CMK (cell line): ENCODE data around the gene MAP7D1.

ENCODE experiments used
- DNase-seq: peaks from one replicate; pipeline ENCODE4 v3.0.0-alpha.2; 2010; ENCODE audit warnings: low read depth

MAP7D1 gene

GRCh38 chr1:36155408-36156328 lies at the start of gene MAP7D1:
Gene MAP7D1 (plus strand): TSS chr1:36156160. CDS start chr1:36156418, 258 bp downstream.
- DNase-seq: no peak

DNA sequence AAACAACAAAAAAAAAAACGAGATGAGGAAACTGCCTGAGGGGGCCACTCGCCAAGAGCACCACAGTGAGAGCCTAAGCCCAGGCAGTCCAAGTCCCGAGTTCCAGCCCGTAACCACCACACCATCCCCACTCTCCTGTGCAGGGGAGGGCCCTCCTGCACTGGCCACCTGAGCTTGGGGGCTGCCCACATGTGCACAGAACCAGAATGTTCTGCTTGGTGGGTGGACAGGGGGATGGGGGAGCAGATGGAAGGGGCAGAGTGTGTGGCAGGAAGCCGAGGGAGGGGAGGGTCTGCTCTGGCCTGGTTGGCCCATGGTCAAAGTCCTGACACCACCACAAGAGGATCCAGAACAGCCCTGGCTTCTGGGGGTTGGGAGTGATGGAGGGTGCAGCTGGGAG lies 49.7 kb upstream of the MAP7D1 start:
- DNase-seq: no peak

DNA sequence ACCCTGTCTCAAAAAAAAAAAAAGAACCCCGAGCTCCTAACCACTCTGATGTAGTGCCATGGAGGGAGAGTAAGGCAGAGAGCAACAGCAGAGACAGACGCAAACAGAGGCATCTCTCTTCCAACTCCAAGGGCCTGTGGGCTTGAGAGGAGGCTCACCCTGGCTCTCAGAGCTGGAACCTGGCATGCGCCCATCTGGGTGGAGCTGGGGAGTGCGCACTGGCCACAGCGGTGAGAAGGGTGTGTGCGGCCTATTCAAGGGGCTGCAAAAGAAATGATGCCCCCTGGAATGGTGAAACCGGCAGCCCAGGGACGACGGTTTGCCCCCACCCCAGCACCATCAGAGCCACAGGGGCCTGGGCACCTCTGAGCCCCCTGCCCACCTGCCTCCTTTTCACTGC lies 48.6 kb upstream of the MAP7D1 start:
- DNase-seq: no peak

DNA sequence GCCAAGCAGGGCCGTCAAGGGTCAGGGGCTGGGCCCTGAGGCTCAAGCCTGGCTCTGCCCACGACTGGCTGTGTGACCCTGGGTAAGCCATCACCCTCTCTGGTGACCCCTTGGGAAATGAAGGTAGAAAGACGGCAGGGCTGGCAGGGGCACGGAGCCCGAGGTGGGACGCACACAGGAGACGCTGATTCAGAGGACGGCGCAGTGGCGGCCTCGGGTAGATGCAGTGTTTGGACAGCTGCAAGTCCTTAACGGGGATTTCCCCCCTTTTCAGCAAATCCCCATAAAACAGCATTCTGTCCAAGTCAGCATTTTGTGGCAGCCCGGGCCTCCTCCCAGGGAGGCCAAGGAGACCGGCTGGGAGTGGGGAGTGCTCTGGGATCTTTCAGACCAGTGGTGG lies 47.6 kb upstream of the MAP7D1 start:
- no peak for DNase-seq

- no peak for DNase-seq
Observed at GRCh38 chr1:36109041-36109679, 46.8 kb upstream of the MAP7D1 start.

GRCh38 chr1:36111151-36111550 lies 44.8 kb upstream of the MAP7D1 start:
- no peak for DNase-seq

GRCh38 chr1:36112823-36113222 lies 43.1 kb upstream of the MAP7D1 start:
- no peak for DNase-seq

GRCh38 chr1:36114371-36114770 lies 41.6 kb upstream of the MAP7D1 start:
- DNase-seq: no peak

DNA sequence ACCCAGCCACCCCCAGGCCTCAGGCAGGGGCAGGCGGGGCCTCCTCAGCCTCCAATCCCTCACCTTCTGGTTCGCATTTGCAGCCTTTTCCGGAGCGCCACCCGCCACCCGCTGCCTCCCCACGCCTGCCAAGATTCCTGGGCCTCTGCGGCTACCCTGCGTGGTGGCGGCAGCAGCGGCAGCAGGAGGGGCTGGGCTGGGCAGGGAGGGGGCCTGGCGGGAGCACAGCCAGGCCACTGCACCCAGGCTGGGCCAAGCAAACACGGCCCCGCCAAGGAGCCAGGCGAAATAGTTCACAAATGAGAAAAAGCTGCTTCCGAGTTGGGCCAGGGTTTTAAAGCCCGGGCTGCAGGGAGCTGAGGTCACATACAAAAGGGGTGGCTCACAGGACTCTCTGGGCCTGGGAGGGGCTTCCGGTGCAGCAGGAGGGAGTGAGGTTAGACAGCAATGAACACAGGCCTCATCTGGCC lies 40.7 kb upstream of the MAP7D1 start:
- DNase-seq: no peak

DNA sequence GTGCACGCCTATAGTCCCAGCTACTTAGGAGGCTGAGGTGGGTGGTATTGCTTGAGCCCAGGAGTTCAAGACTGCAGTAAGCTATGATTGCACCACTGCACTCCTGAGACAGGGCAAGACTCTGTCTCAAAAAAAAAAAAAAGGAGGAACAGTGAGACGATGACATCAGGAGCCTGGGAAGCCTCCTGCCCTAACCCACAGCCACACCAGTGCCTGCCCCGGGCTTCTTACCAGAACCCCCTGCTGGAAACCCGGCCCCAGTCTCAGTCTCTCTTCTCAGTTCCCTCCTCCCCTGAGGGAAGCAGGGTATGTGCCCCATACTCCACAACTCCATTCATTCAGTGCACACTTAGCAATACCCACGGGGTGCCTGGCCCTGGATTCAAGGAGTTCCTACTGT lies 40.0 kb upstream of the MAP7D1 start:
- DNase-seq: no peak

DNA sequence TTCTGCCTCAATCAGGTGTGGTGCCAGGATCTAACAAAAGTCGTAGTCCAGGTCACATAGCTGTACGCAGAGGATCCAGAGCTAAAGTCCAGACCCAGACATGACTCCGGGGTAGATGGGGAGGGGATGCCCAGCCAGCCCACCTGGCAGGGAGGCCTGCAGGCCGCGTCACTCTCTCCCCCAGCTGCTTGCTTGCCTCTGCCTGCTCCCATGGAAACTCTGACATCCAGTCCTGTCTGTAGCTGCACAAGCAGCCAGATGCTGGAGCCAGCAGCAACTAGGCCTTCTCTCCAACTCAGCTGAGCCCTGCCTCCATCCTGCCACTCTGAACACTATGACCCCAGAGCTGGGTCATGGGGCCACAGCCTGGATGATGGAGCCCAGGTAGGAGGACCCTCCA lies 39.1 kb upstream of the MAP7D1 start:
- no peak for DNase-seq

- no peak for DNase-seq
Observed at GRCh38 chr1:36118447-36119204, 37.3 kb upstream of the MAP7D1 start.

GRCh38 chr1:36119456-36119855 lies 36.5 kb upstream of the MAP7D1 start:
- no peak for DNase-seq

- no peak for DNase-seq
Observed at GRCh38 chr1:36122062-36123030, 33.6 kb upstream of the MAP7D1 start.

DNA sequence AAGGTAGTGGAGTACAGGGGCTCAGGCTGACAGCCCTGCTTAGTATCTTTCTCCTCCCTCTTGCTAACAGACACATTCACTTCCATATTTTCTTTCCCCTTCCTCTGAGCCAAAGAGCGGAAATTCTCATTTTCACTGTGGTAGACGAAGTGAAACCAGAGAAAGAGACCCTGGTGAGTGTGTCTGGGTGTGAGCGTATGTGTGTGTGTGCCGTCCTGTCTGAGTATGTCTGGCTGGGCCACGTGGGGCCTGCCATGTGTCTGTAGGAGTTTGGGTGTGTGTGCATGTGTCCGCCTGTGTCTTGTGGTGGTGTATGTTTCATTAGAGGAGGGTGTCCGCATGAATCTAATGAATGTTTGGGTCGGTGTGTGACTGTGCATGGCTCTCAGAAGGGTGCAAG lies 32.6 kb upstream of the MAP7D1 start:
- DNase-seq: no peak

GRCh38 chr1:36124404-36125128 lies 31.4 kb upstream of the MAP7D1 start:
- DNase-seq: no peak

GRCh38 chr1:36125129-36125991 lies 30.6 kb upstream of the MAP7D1 start, which contains the start of gene COL8A2:
Gene COL8A2 (minus strand): TSS chr1:36125222. CDS start chr1:36100242, 24,980 bp downstream.
- no peak for DNase-seq

DNA sequence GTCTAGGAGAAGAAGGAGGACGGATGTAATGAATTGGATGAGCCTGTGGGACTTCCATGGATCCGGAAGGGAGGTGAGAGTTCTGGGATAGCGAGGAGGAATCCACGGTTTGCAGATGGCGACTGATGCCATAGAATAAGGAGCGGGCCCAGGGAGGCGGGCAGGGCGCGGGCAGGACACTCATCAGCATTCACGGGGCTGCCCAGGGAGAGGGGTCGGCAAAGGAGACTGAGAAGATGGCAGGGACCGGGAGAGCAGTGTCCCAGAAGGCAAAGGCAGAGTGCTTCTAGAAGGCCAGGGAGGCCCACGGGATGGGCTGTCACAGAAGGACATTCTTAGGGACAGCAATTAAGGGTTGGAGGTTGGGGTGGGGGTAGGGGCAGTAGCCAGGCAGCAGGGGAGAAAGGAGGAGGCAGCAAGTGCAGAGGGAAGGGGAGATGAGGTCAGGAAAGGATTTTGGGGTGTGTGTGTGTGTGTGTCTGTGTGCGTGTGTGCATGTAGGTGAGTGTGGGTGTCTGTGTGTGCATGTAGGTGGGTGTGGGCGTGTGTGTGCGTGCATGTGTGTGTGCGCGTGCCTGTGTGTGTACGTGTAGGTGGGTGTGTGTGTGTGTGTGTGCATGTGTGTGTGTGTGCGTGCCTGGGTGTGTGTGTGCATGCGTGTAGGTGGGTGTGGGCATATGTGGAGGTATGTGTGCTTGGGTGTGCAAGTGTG lies 29.8 kb upstream of the MAP7D1 start:
- no peak for DNase-seq
